ENCODE data around the gene C10orf88. TPM values are rescaled to one million over a fixed set of nuclear protein-coding genes. Genes with fewer than 3 reads are reported as not detected.

The C10orf88 gene
- total and polyA plus RNA-seq, 3 experiments from 2014 or later, result 8.5 to 11.4 (median 8.5) TPM

- Histone ChIP-seq H3K27me3 (ENCODE audit: insufficient read depth, low read length, poor library complexity, severe bottlenecking) (no peaks in the 10 kb centered on the region), H3K4me3 (ENCODE audit: low read length) (no peak overlapping the region), H3K4me1 (ENCODE audit: insufficient read depth, low read length) (peaks cover 14% of the 10 kb centered on the region), H3K36me3 (ENCODE audit: insufficient read depth, low read length) (no peaks in the 10 kb centered on the region), H3K27ac (ENCODE audit: low read depth, low read length) (no peak overlapping the region), H3K9me3 (ENCODE audit: low read length) (no peaks in the 10 kb centered on the region)
- Mint-ChIP-seq H3K4me1 (peaks cover 18 to 34% (median 19%) of the 10 kb centered on the region in 3 donors), H3K36me3 (peaks cover 3 to 8% (median 5%) of the 10 kb centered on the region in 3 donors), H3K27me3 (peaks cover 2 to 17% of the 10 kb centered on the region in 2 donors), H3K9me3 (peaks cover 0 to 2% (median 0%) of the 10 kb centered on the region in 5 donors), H3K4me3 (peak overlapping the region in 1 of 7 donors; percentile 34), H3K27ac (peak overlapping the region in 1 of 8 donors; percentile 1)
- POLR2A ChIA-PET, result no interaction called here
- CTCF ChIA-PET, result interaction anchor here (1.0 to 2.8 kb wide), 3 partner anchors 21 to 50 kb away, joined by 3 to 11 read pairs (median 4); partner anchors contain the start of gene PSTK
- DNase-seq, result no peak
Observed at GRCh38 chr10:122957474-122957873, 3.4 kb upstream of the C10orf88 start.

GRCh38 chr10:122955892-122956291, 1.9 kb upstream of the C10orf88 start:
- Histone ChIP-seq H3K27me3 (ENCODE audit: insufficient read depth, low read length, poor library complexity, severe bottlenecking) (no peaks in the 10 kb centered on the region), H3K27ac (ENCODE audit: low read depth, low read length) (no peak overlapping the region), H3K36me3 (ENCODE audit: insufficient read depth, low read length) (no peaks in the 10 kb centered on the region), H3K4me1 (ENCODE audit: insufficient read depth, low read length) (peaks cover 19% of the 10 kb centered on the region), H3K4me3 (ENCODE audit: low read length) (no peak overlapping the region), H3K9me3 (ENCODE audit: low read length) (no peaks in the 10 kb centered on the region)
- Mint-ChIP-seq H3K36me3 (peaks cover 0 to 9% (median 6%) of the 10 kb centered on the region in 3 donors), H3K27me3 (peaks cover 2 to 5% of the 10 kb centered on the region in 2 donors), H3K4me1 (peaks cover 24 to 40% (median 24%) of the 10 kb centered on the region in 3 donors), H3K4me3 (peak overlapping the region in 1 of 7 donors; percentile 55), H3K9me3 (peaks cover 0 to 2% (median 0%) of the 10 kb centered on the region in 5 donors), H3K27ac (peak overlapping the region in 4 of 8 donors; percentile 2 to 65 (median 34))
- ChIA-PET CTCF (interaction anchor here (1.3 kb wide), 1 partner anchor 24 kb away, joined by 5 read pairs; the partner anchor contains the start of gene PSTK), POLR2A (no interaction called here)
- DNase-seq, result no peak

- Mint-ChIP-seq H3K9me3 (peaks cover 0 to 2% (median 0%) of the 10 kb centered on the region in 5 donors), H3K4me1 (peaks cover 26 to 48% (median 28%) of the 10 kb centered on the region in 3 donors), H3K36me3 (peaks cover 0 to 18% (median 6%) of the 10 kb centered on the region in 3 donors), H3K4me3 (peak overlapping the region; percentile 49 to 93 (median 91)), H3K27me3 (peaks cover 0 to 2% of the 10 kb centered on the region in 2 donors), H3K27ac (peak overlapping the region in 2 of 8 donors; percentile 65 to 70)
- Histone ChIP-seq H3K27ac (ENCODE audit: low read depth, low read length) (peak overlapping the region; percentile 8), H3K4me3 (ENCODE audit: low read length) (peak overlapping the region; percentile 62), H3K9me3 (ENCODE audit: low read length) (no peaks in the 10 kb centered on the region), H3K36me3 (ENCODE audit: insufficient read depth, low read length) (no peaks in the 10 kb centered on the region), H3K27me3 (ENCODE audit: insufficient read depth, low read length, poor library complexity, severe bottlenecking) (no peaks in the 10 kb centered on the region), H3K4me1 (ENCODE audit: insufficient read depth, low read length) (peaks cover 19% of the 10 kb centered on the region)
- POLR2A ChIA-PET, result interaction anchor here (1.3 to 2.4 kb wide), 3 partner anchors 26 to 199 kb away, joined by 3 to 17 read pairs (median 14); partner anchors contain the start of genes ACADSB, BUB3, IKZF5 and PSTK
- no peak for DNase-seq
- CTCF ChIA-PET, result interaction anchor here (1.0 to 1.9 kb wide), 2 partner anchors 26 to 56 kb away, joined by 4 to 16 read pairs; partner anchors contain the start of gene PSTK
Observed at GRCh38 chr10:122954731-122955050, 664 bp upstream of the C10orf88 start.

- Mint-ChIP-seq H3K36me3 (peaks cover 4 to 50% (median 23%) of the 10 kb centered on the region in 3 donors), H3K9me3 (peaks cover 0 to 2% (median 0%) of the 10 kb centered on the region in 5 donors), H3K4me1 (peaks cover 23 to 41% (median 38%) of the 10 kb centered on the region in 3 donors), H3K4me3 (no peak overlapping the region), H3K27ac (no peak overlapping the region), H3K27me3 (no peaks in the 10 kb centered on the region)
- Histone ChIP-seq H3K9me3 (ENCODE audit: low read length) (no peaks in the 10 kb centered on the region), H3K4me1 (ENCODE audit: insufficient read depth, low read length) (peaks cover 15% of the 10 kb centered on the region), H3K27ac (ENCODE audit: low read depth, low read length) (no peak overlapping the region), H3K27me3 (ENCODE audit: insufficient read depth, low read length, poor library complexity, severe bottlenecking) (no peaks in the 10 kb centered on the region), H3K36me3 (ENCODE audit: insufficient read depth, low read length) (peaks cover 6% of the 10 kb centered on the region), H3K4me3 (ENCODE audit: low read length) (no peak overlapping the region)
- DNase-seq, result no peak
- CTCF ChIA-PET, result no interaction called here
- POLR2A ChIA-PET, result no interaction called here
Observed at GRCh38 chr10:122949296-122949695, 4.7 kb downstream of the C10orf88 start.

- no peak overlapping the region for H3K27ac ChIP-seq (ENCODE audit: low read depth, low read length)
- no peak for DNase-seq
- peaks cover 22 to 52% (median 23%) of the 10 kb centered on the region in 3 donors for H3K36me3 Mint-ChIP-seq
- peaks cover 7 to 20% (median 8%) of the 10 kb centered on the region in 3 donors for H3K4me1 Mint-ChIP-seq
- H3K4me1 ChIP-seq (ENCODE audit: insufficient read depth, low read length), result no peaks in the 10 kb centered on the region
- ChIA-PET POLR2A (no interaction called here), CTCF (no interaction called here)
- H3K9me3 Mint-ChIP-seq, result no peaks in the 10 kb centered on the region
- no peak overlapping the region for H3K4me3 ChIP-seq (ENCODE audit: low read length)
- no peak overlapping the region for H3K4me3 Mint-ChIP-seq
- no peaks in the 10 kb centered on the region for H3K27me3 ChIP-seq (ENCODE audit: insufficient read depth, low read length, poor library complexity, severe bottlenecking)
- peak overlapping the region in 1 of 8 donors; percentile 15 for H3K27ac Mint-ChIP-seq
- H3K36me3 ChIP-seq (ENCODE audit: insufficient read depth, low read length), result peaks cover 13% of the 10 kb centered on the region
- H3K27me3 Mint-ChIP-seq, result no peaks in the 10 kb centered on the region
- no peaks in the 10 kb centered on the region for H3K9me3 ChIP-seq (ENCODE audit: low read length)
Observed at GRCh38 chr10:122939856-122940543, 14.0 kb downstream of the C10orf88 start.

GRCh38 chr10:122939133-122939855, 14.7 kb downstream of the C10orf88 start:
- CTCF ChIA-PET, result no interaction called here
- DNase-seq, result no peak

GRCh38 chr10:122931088-122931906, 22.7 kb downstream of the C10orf88 start:
- Mint-ChIP-seq H3K4me3 (no peak overlapping the region), H3K9me3 (no peaks in the 10 kb centered on the region), H3K36me3 (peaks cover 8 to 19% (median 10%) of the 10 kb centered on the region in 3 donors), H3K27me3 (no peaks in the 10 kb centered on the region), H3K27ac (peak overlapping the region in 2 of 8 donors; percentile 15 to 58), H3K4me1 (peaks cover 0 to 4% (median 4%) of the 10 kb centered on the region in 3 donors)
- Histone ChIP-seq H3K36me3 (ENCODE audit: insufficient read depth, low read length) (no peaks in the 10 kb centered on the region), H3K4me1 (ENCODE audit: insufficient read depth, low read length) (no peaks in the 10 kb centered on the region), H3K4me3 (ENCODE audit: low read length) (no peak overlapping the region), H3K9me3 (ENCODE audit: low read length) (no peaks in the 10 kb centered on the region), H3K27me3 (ENCODE audit: insufficient read depth, low read length, poor library complexity, severe bottlenecking) (no peaks in the 10 kb centered on the region), H3K27ac (ENCODE audit: low read depth, low read length) (peak overlapping the region; percentile 57)
- no peak for DNase-seq
- ChIA-PET POLR2A (no interaction called here), CTCF (no interaction called here)

More at GRCh38 chr10:122939133-122939855, 14.7 kb downstream of the C10orf88 start:
- H3K36me3 Mint-ChIP-seq, result peaks cover 25 to 54% (median 26%) of the 10 kb centered on the region in 3 donors
- Histone ChIP-seq H3K27ac (ENCODE audit: low read depth, low read length) (no peak overlapping the region), H3K4me1 (ENCODE audit: insufficient read depth, low read length) (no peaks in the 10 kb centered on the region), H3K9me3 (ENCODE audit: low read length) (no peaks in the 10 kb centered on the region), H3K4me3 (ENCODE audit: low read length) (no peak overlapping the region), H3K36me3 (ENCODE audit: insufficient read depth, low read length) (peaks cover 13% of the 10 kb centered on the region), H3K27me3 (ENCODE audit: insufficient read depth, low read length, poor library complexity, severe bottlenecking) (no peaks in the 10 kb centered on the region)
- POLR2A ChIA-PET, result no interaction called here
- H3K27me3 Mint-ChIP-seq, result no peaks in the 10 kb centered on the region
- no peaks in the 10 kb centered on the region for H3K9me3 Mint-ChIP-seq
- peaks cover 7 to 20% (median 8%) of the 10 kb centered on the region in 3 donors for H3K4me1 Mint-ChIP-seq
- no peak overlapping the region for H3K4me3 Mint-ChIP-seq
- no peak overlapping the region for H3K27ac Mint-ChIP-seq
